Heart left ventricle (tissue), 13 donors: ENCODE results near the gene QRICH1.

Experiments
- POLR2A ChIP-seq, 2 donors: fragments of 450-650 bp; IDR thresholded peaks; one replicate each; pipeline ENCODE4 v1.6.1; 2017; ENCODE audit warnings: antibody characterized with exemption in 2 of 2, mild to moderate bottlenecking in 2 of 2, moderate library complexity in 2 of 2
- TF ChIP-seq, protein P1 (sequence below), 12 donors: fragments of 200-600 bp; sonication (generic) in 4 of 12; IDR thresholded peaks; one replicate each; pipeline versions ENCODE4 v1.5.0 to v1.8.0; 2018 to 2022; ENCODE audit warnings: antibody characterized with exemption in 12 of 12, mild to moderate bottlenecking in 5 of 12
- donor health status: ischemic (EF 13 %, LVEDD 7.1; RV severe dilation, severe dysfunction).
- donor health status: DM: no; HTN: yes; CAD: no.
- donor health status: DM: no; HTN: no; CAD: no.
- donor health status: ischemic (EF 25% LVEDD 6.9; RV normal size, moderate dysfunction).
- donor health status: ischemic (EF 25% LVEDD 5.7; RV mildly dilated, moderate dysfunction).
- donor health status: ischemic (EF 35%, LVEDD 5.7; RV mildly dilated, moderate dysfunction).
- donor health status: nonischemic (EF 11% LVEDD 7.7; RV severe dilation, severe dysfunction).
- donor health status: DM: yes; HTN: yes; CAD: no.
- donor health status: PGD.
- donor health status: ischemic (EF 29% LVEDD 5.4; RV normal size, mild dysfunction).
- donor health status: nonischemic (EF 23%, LVEDD 6.1; RV moderate dilation, normal function).

DNA sequence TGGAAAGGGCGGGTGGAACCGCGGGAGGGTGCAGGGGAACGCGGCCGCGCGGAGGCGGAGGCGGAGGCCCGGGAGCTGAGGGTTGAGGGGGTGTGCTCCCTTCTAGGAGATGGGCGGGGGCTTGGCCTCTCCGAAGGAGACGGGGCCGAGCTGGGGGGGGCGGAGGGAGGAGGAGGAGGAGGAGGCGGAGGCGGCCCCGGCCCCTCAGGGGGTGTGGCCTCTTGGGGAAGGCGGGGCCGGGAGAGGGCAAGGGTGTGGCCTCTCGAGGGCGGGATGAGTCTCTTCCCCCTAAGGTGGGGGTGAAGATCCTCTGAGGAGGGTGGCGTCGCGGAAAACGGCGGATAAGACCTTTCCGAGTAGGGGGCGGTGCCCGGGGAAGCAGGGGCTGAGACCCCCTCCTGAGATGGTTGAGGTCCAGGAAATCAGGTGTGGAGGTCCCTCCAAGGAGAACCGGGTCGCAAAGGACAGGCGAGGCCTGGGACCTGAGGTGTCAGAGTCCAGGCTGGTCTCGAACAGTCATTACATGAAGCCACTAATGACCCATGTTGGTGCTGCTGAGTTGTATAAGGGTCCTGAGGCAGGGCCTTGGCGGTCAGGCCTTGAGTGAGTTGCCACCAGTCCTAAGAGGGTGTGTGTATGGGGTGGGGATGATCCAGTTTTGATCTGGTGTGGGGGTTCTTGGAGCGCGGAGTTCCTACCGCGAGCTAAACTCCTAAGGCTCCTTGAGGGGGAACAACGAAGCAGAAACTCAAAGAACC lies 85.9 kb downstream of the QRICH1 start:
- TF ChIP-seq, protein P1, sequence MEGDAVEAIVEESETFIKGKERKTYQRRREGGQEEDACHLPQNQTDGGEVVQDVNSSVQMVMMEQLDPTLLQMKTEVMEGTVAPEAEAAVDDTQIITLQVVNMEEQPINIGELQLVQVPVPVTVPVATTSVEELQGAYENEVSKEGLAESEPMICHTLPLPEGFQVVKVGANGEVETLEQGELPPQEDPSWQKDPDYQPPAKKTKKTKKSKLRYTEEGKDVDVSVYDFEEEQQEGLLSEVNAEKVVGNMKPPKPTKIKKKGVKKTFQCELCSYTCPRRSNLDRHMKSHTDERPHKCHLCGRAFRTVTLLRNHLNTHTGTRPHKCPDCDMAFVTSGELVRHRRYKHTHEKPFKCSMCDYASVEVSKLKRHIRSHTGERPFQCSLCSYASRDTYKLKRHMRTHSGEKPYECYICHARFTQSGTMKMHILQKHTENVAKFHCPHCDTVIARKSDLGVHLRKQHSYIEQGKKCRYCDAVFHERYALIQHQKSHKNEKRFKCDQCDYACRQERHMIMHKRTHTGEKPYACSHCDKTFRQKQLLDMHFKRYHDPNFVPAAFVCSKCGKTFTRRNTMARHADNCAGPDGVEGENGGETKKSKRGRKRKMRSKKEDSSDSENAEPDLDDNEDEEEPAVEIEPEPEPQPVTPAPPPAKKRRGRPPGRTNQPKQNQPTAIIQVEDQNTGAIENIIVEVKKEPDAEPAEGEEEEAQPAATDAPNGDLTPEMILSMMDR (IDR thresholded peaks at IDR 0.05), result no peak
- TF ChIP-seq POLR2A (IDR thresholded peaks at IDR 0.05), result no peak
